IMR-90 (cell line): ENCODE data around the gene SERPINB1. TPM values are rescaled to one million over a fixed set of nuclear protein-coding genes. Genes with fewer than 3 reads are reported as not detected.

ENCODE experiments used
- ATAC-seq: fragments of 200-7000 bp; cut with Tn5 transposase; 2 replicates; pipeline ENCODE4 v1.9.1; 2020; ENCODE audit warnings: low read depth, mild to moderate bottlenecking, moderate library complexity
- BruUV-seq: library from RNA; stranded (reverse); fragments of 400-500 nt; replicated peaks from 2 replicates; lab custom pipeline; 2021; lab: Mats Ljungman, UMichigan
- CTCF ChIA-PET: fragments of 300-600 bp; formaldehyde crosslinking; extraction: SDS; loops from one replicate; lab custom pipeline; 2021; ENCODE audit warnings: antibody characterized with exemption; lab: Yijun Ruan, JAX
- POLR2A ChIA-PET: fragments of 300-600 bp; sonication (Branson Sonifier 250); formaldehyde crosslinking; loops from one replicate; lab custom pipeline; 2022; ENCODE audit warnings: antibody characterized with exemption; ENCODE audit not compliant: unreplicated experiment; lab: Charles Lee
- DNase-seq: peaks from one replicate; pipeline ENCODE4 v3.0.0; 2013
- H2AFZ ChIP-seq: replicated peaks from 2 replicates; pipeline ENCODE3; 2013; ENCODE audit warnings: low read length, mild to moderate bottlenecking; ENCODE audit not compliant: poor library complexity
- H2AK5ac ChIP-seq: 2 replicates; pipeline ENCODE4 v1.6.1; 2013; ENCODE audit warnings: low read depth, low read length, inconsistent platforms
- H2AK9ac ChIP-seq: replicated peaks from 2 replicates; pipeline ENCODE3; 2013; ENCODE audit warnings: mild to moderate bottlenecking, low read depth, low read length, moderate library complexity; ENCODE audit not compliant: poor library complexity
- H2BK120ac ChIP-seq: 2 replicates; pipeline ENCODE4 v1.6.1; 2013; ENCODE audit warnings: low read depth, low read length, inconsistent platforms
- H2BK15ac ChIP-seq: 3 replicates; pipeline ENCODE4 v1.6.1; 2013; ENCODE audit warnings: low read depth, low read length, inconsistent platforms
- H2BK20ac ChIP-seq: 2 replicates; pipeline ENCODE4 v1.6.1; 2013; ENCODE audit warnings: low read depth, mild to moderate bottlenecking, inconsistent platforms, low read length, moderate library complexity
- H2BK5ac ChIP-seq: 2 replicates; pipeline ENCODE4 v1.6.1; 2013; ENCODE audit warnings: mild to moderate bottlenecking, low read depth, low read length, inconsistent platforms; ENCODE audit not compliant: poor library complexity, severe bottlenecking
- H3K14ac ChIP-seq: replicated peaks from 2 replicates; pipeline ENCODE4 v1.6.1; 2013; ENCODE audit warnings: low read depth, low read length, inconsistent platforms
- H3K18ac ChIP-seq: 2 replicates; pipeline ENCODE4 v1.6.1; 2013; ENCODE audit warnings: low read depth, low read length, control low read depth
- H3K23ac ChIP-seq: 2 replicates; pipeline ENCODE4 v1.6.1; 2013; ENCODE audit warnings: low read depth, low read length, inconsistent platforms
- H3K27ac ChIP-seq: 2 replicates; pipeline ENCODE4 v1.5.1; 2013; ENCODE audit warnings: mild to moderate bottlenecking, control low read depth, low read length; ENCODE audit not compliant: insufficient read depth
- H3K27me3 ChIP-seq: 2 replicates; pipeline ENCODE4 v1.6.1; 2013; ENCODE audit warnings: low read length; ENCODE audit not compliant: control insufficient read depth, insufficient read depth
- H3K36me3 ChIP-seq: 2 replicates; pipeline ENCODE4 v1.6.1; 2013; ENCODE audit warnings: low read length, mixed read lengths; ENCODE audit not compliant: control insufficient read depth, insufficient read depth
- H3K4ac ChIP-seq: 2 replicates; pipeline ENCODE4 v1.6.1; 2013; ENCODE audit warnings: low read depth, low read length, inconsistent platforms
- H3K4me1 ChIP-seq: 2 replicates; pipeline ENCODE4 v1.6.1; 2013; ENCODE audit warnings: low read length, mixed read lengths; ENCODE audit not compliant: control insufficient read depth, insufficient read depth
- H3K4me2 ChIP-seq: 2 replicates; pipeline ENCODE4 v1.6.1; 2013; ENCODE audit warnings: low read depth, mild to moderate bottlenecking, control low read depth, low read length, moderate library complexity
- H3K4me3 ChIP-seq: 2 replicates; pipeline ENCODE4 v1.5.1; 2013; ENCODE audit warnings: low read depth, mild to moderate bottlenecking, control low read depth, low read length, moderate library complexity; ENCODE audit not compliant: insufficient read depth
- H3K56ac ChIP-seq: 2 replicates; pipeline ENCODE4 v1.6.1; 2013; ENCODE audit warnings: low read length, inconsistent platforms; ENCODE audit not compliant: insufficient read depth; ENCODE audit errors: extremely low read depth
- H3K79me1 ChIP-seq, 2 experiments: 2 replicates each; pipeline ENCODE4 v1.6.1; 2013; ENCODE audit warnings: low read length in 2 of 2, inconsistent platforms in 1 of 2, low read depth in 1 of 2
- H3K9ac ChIP-seq: 2 replicates; pipeline ENCODE4 v1.6.1; 2013; ENCODE audit warnings: low read depth, low read length, control low read depth
- H3K9me1 ChIP-seq: 2 replicates; pipeline ENCODE4 v1.6.1; 2013; ENCODE audit warnings: low read length, inconsistent platforms; ENCODE audit not compliant: insufficient read depth
- H3K9me3 ChIP-seq: 2 replicates; pipeline ENCODE4 v1.6.1; 2013; ENCODE audit warnings: low read length; ENCODE audit not compliant: control insufficient read depth, insufficient read depth
- H4K20me1 ChIP-seq: 2 replicates; pipeline ENCODE4 v1.6.1; 2013; ENCODE audit warnings: low read length, inconsistent platforms; ENCODE audit not compliant: insufficient read depth
- H4K5ac ChIP-seq: 2 replicates; pipeline ENCODE4 v1.6.1; 2013; ENCODE audit warnings: mild to moderate bottlenecking, low read depth, low read length, control low read depth
- H4K8ac ChIP-seq, 2 experiments: 2 replicates each; pipeline ENCODE4 v1.6.1; 2013; ENCODE audit warnings: low read depth in 2 of 2, low read length in 2 of 2, control low read depth in 1 of 2, inconsistent platforms in 1 of 2
- H4K91ac ChIP-seq: 2 replicates; pipeline ENCODE4 v1.6.1; 2013; ENCODE audit warnings: low read depth, low read length, inconsistent platforms; ENCODE audit not compliant: insufficient read depth
- BHLHE40 ChIP-seq: fragments of 150-350 bp; IDR thresholded peaks from 2 replicates; pipeline ENCODE4 v1.6.1; 2016; ENCODE audit warnings: mild to moderate bottlenecking, low read depth, low read length
- CEBPB ChIP-seq: IDR thresholded peaks from 2 replicates; pipeline ENCODE4 v1.6.1; 2012; ENCODE audit warnings: low read depth, low read length, improper control_type of control experiment
- MAZ ChIP-seq: IDR thresholded peaks from 2 replicates; pipeline ENCODE4 v1.6.1; 2012; ENCODE audit warnings: low read depth, mild to moderate bottlenecking, low read length, improper control_type of control experiment, moderate library complexity, borderline replicate concordance
- NFE2L2 ChIP-seq: fragments of 150-350 bp; IDR thresholded peaks from 2 replicates; pipeline ENCODE4 v1.6.1; 2016; ENCODE audit warnings: low read depth, mild to moderate bottlenecking, low read length
- RFX5 ChIP-seq: IDR thresholded peaks from 2 replicates; pipeline ENCODE4 v1.8.0; 2012; ENCODE audit warnings: low read depth, mild to moderate bottlenecking, low read length, moderate library complexity
- SMC3 ChIP-seq: fragments of 150-350 bp; IDR thresholded peaks from 2 replicates; pipeline ENCODE4 v1.6.1; 2016; ENCODE audit warnings: low read depth, mild to moderate bottlenecking, antibody characterized with exemption, low read length, moderate library complexity
- WGBS, 2 experiments: methylation state at CpG; one replicate each; pipeline versions ENCODE4 v1.1.5 to v1.1.7; 2013; ENCODE audit warnings: missing lambda C conversion rate in 2 of 2; ENCODE audit not compliant: insufficient read length in 1 of 2; ENCODE audit errors: extremely low coverage in 2 of 2; 5-methylcytosine and 5-hydroxymethylcytosine counted together
- dilution Hi-C: fragments of 300-500 bp; cut with HindIII; formaldehyde crosslinking; loops from one replicate; pipeline ENCODE4 v1.14.3; 2018; ENCODE audit warnings: low sequenced_read_pairs; ENCODE audit not compliant: unreplicated experiment
- in situ Hi-C: fragments of 300-500 bp; cut with MboI; formaldehyde crosslinking; loops from 3 replicates; pipeline ENCODE4 v1.14.3; 2019; ENCODE audit warnings: low sequenced_read_pairs, inconsistent platforms, mixed read lengths
- intact Hi-C: fragments of 100-400 bp; cut with micrococcal nuclease; formaldehyde crosslinking; loops from 2 replicates; pipeline ENCODE4 v1.10.0; 2022
- polyA plus RNA-seq, 3 experiments: library from polyadenylated mRNA; depleted of rRNA; stranded (reverse); fragments of >200 nt; gene quantifications; 2 replicates each; pipeline ENCODE4 v1.2.3, GENCODE V29; 2012; ENCODE audit warnings: low replicate concordance in 1 of 3
- total RNA-seq: library from RNA; depleted of rRNA; stranded (reverse); fragments of >200 nt; gene quantifications from 2 replicates; pipeline ENCODE4 v1.2.3, GENCODE V29; 2012
- TF ChIP-seq, protein P1 (sequence below): fragments of 150-350 bp; IDR thresholded peaks from 2 replicates; pipeline ENCODE4 v1.6.1; 2017; ENCODE audit warnings: mild to moderate bottlenecking, antibody characterized with exemption, low read length, low read depth
- TF ChIP-seq, protein P2 (sequence below): conservative IDR thresholded peaks from 2 replicates; pipeline ENCODE4 v1.5.1; 2012; ENCODE audit warnings: mild to moderate bottlenecking, low read depth, low read length, improper control_type of control experiment

The SERPINB1 gene
- total and polyA plus RNA-seq, 2 of the 4 experiments (the other 2 are of a cell fraction) = 6.1 to 9.1 TPM

DNA sequence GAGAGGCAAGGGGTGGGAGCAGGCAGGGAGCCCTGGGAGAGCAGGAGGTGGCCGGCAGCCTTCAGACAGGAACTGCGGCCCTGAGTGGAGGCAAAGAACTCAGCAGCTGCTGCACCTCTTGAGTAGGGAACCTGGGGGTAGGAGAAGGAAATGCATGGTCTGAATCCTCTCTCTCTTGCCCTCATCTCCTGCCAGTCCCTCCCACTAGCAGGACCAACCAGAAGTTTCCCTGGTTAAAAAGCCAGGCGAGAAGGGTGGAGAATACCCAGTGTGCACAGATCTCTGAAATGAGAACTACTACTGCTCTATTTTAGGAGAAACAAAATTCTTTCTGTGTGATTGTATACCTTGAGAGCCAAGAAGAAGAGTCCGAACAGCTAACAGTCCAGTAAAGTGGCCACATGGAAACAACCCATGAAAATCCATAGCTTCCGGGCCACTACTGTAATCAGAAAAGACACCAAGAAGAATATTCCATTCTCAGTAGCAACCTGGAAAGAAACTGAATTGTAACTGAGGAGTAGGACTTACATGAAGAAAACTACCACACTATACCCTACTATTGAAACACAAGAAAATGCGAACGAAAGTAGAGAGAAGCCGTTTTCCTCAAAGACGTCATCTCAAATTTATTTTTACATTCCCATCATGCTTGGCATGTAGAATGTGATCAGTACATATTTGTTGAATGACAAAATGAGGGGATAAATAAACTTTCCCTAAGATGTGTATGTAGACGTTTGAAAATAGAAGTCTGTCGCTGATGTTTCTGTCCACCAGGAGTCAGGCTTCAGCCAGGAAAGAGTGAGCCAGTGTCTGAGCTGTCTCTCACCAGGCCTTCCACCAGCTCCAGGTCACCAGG lies 50.8 kb downstream of the SERPINB1 start (continued):
- TF ChIP-seq RFX5 = no peak
- TF ChIP-seq, protein P1, sequence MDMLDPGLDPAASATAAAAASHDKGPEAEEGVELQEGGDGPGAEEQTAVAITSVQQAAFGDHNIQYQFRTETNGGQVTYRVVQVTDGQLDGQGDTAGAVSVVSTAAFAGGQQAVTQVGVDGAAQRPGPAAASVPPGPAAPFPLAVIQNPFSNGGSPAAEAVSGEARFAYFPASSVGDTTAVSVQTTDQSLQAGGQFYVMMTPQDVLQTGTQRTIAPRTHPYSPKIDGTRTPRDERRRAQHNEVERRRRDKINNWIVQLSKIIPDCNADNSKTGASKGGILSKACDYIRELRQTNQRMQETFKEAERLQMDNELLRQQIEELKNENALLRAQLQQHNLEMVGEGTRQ = no peak

DNA sequence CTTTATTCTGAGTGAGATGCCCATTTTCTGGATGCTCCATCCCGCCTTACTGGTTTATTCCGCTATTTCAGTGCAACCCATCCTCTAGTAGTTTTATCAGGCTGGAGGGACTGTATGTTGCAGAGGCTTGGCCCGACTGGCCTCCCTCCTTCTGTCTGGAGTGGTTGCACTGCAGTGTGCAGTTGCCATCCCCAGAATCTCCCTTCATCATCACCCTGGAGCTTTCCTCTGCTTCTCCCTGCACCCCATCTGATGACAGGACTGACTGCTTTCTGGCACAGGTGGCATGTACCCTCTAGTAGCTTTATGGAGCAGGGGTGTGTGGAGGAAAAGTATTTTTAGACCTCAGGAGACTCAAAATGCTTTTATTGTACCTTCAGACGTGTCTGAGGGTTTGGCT lies 55.4 kb downstream of the SERPINB1 start:
- Histone ChIP-seq H2AFZ (no peak overlapping the region), H2BK5ac (no peak overlapping the region), H2BK120ac (no peak overlapping the region), H4K5ac (no peak overlapping the region), H3K4me3 (no peak overlapping the region), H3K23ac (no peak overlapping the region; the same call in 1 of the 2 replicates), H2AK5ac (no peak overlapping the region), H4K8ac (no peak overlapping the region), H3K14ac (no peak overlapping the region), H3K56ac (no peak overlapping the region), H2BK20ac (no peak overlapping the region), H3K4me1 (peaks cover 18% of the 10 kb centered on the region), H3K9ac (no peak overlapping the region), H2BK15ac (no peak overlapping the region), H3K27me3 (no peaks in the 10 kb centered on the region), H4K91ac (no peak overlapping the region), H3K79me1 (peaks cover 42 to 67% of the 10 kb centered on the region in 2 experiments), H3K27ac (no peak overlapping the region), H4K20me1 (peaks cover 8% of the 10 kb centered on the region), H3K9me3 (no peaks in the 10 kb centered on the region), H3K9me1 (peaks cover 20% of the 10 kb centered on the region), H3K18ac (no peak overlapping the region), H2AK9ac (no peak overlapping the region), H3K36me3 (peaks cover 25% of the 10 kb centered on the region), H3K4me2 (no peak overlapping the region), H3K4ac (no peak overlapping the region)
- no TSS peak for BruUV-seq
- ChIA-PET CTCF (interaction anchor here (0.6 kb wide), 1 partner anchor 55 kb away, joined by 3 read pairs; the partner anchor contains the start of gene SERPINB1), POLR2A (no interaction called here)
- WGBS, 2 experiments = no CpG with 5 or more reads among the region's 4 CpGs
- no peak for DNase-seq
- TF ChIP-seq BHLHE40 (no peak), CEBPB (no peak), SMC3 (no peak), NFE2L2 (no peak), MAZ (no peak)
- TF ChIP-seq, protein P2, sequence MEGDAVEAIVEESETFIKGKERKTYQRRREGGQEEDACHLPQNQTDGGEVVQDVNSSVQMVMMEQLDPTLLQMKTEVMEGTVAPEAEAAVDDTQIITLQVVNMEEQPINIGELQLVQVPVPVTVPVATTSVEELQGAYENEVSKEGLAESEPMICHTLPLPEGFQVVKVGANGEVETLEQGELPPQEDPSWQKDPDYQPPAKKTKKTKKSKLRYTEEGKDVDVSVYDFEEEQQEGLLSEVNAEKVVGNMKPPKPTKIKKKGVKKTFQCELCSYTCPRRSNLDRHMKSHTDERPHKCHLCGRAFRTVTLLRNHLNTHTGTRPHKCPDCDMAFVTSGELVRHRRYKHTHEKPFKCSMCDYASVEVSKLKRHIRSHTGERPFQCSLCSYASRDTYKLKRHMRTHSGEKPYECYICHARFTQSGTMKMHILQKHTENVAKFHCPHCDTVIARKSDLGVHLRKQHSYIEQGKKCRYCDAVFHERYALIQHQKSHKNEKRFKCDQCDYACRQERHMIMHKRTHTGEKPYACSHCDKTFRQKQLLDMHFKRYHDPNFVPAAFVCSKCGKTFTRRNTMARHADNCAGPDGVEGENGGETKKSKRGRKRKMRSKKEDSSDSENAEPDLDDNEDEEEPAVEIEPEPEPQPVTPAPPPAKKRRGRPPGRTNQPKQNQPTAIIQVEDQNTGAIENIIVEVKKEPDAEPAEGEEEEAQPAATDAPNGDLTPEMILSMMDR = no peak
- no peak for ATAC-seq
- intact Hi-C loops (no loop called here), in situ Hi-C loops (no loop called here), dilution Hi-C loops (no loop called here)
